Measurements from ENCODE around the gene RHCG.

GRCh38 chr15:89480505-89480904 lies 15.9 kb downstream of the RHCG start:
- TF ChIP-seq CTCF (IDR thresholded peaks at IDR 0.05) (no peak), POLR2A (IDR thresholded peaks at IDR 0.05) (no peak)

Data from body of pancreas (tissue), 4 donors.